Measurements from ENCODE around the gene TPST1.

- TF ChIP-seq CTCF (conservative IDR thresholded peaks at IDR 0.05; ENCODE audit: low read length), result no peak
- TF ChIP-seq EZH2phosphoT487 (IDR thresholded peaks at IDR 0.05; ENCODE audit: borderline replicate concordance), result no peak
These were observed 39.9 kb downstream of the TPST1 start for GRCh38 chr7:66245008-66245407.
